HepG2 (cell line): ENCODE data around the gene ABCC9. TPM values are rescaled to one million over a fixed set of nuclear protein-coding genes. Genes with fewer than 3 reads are reported as not detected.
"Not testable (repeated sequence)": the region's sequence is repeated elsewhere in the genome, so short reads cannot be mapped to it uniquely, and the experiment has no call there.

Experiments used
- ATAC-seq: fragments of 200-7000 bp; cut with Tn5 transposase; 3 replicates; pipeline ENCODE4 v1.9.1; 2020; ENCODE audit warnings: mild to moderate bottlenecking, moderate library complexity
- BruUV-seq: library from RNA; stranded (reverse); fragments of 400-500 nt; replicated peaks from 2 replicates; lab custom pipeline; 2021; lab: Mats Ljungman, UMichigan
- CTCF ChIA-PET: fragments of 300-600 bp; formaldehyde crosslinking; extraction: SDS; loops from one replicate; lab custom pipeline; 2021; ENCODE audit warnings: low total read pairs, inconsistent platforms, low intra/inter-chr PET ratio; lab: Yijun Ruan, JAX
- POLR2A ChIA-PET: fragments of 350-600 bp; sonication (Branson Sonifier 250); formaldehyde crosslinking; loops from one replicate; lab custom pipeline; 2020; ENCODE audit warnings: antibody characterized with exemption, inconsistent platforms; lab: Yijun Ruan, JAX
- DNase-seq: peaks from one replicate; pipeline ENCODE4 v3.0.0-alpha.2; 2015; ENCODE audit warnings: low spot score
- FAIRE-seq: peaks from 3 replicates; lab custom pipeline; 2011; peaks lifted over from hg19 to GRCh38; lab: Jason Lieb, UNC
- H2AFZ ChIP-seq: one replicate; pipeline ENCODE4 v1.6.1; 2011; ENCODE audit warnings: low read length, inconsistent platforms
- H3K27ac ChIP-seq: fragments of 300-600 bp; 3 replicates; pipeline ENCODE4 v1.8.0; 2011; ENCODE audit warnings: mixed run types, mild to moderate bottlenecking, mixed read lengths, low read length, inconsistent platforms; ENCODE audit not compliant: insufficient read depth; ENCODE audit errors: extremely low read length
- H3K27me3 ChIP-seq, 2 experiments: fragments of 200-600 bp in 1 of 2; 2 replicates in 1 of 2; 3 replicates in 1 of 2; pipeline versions ENCODE4 v1.6.0 to v1.8.0; 2011; ENCODE audit warnings: low read length in 2 of 2, mild to moderate bottlenecking in 2 of 2, moderate library complexity in 2 of 2, inconsistent platforms in 1 of 2; ENCODE audit not compliant: insufficient read depth in 2 of 2, control insufficient read depth in 1 of 2
- H3K36me3 ChIP-seq, 2 experiments: fragments of 200-600 bp in 1 of 2; replicated peaks in 1 of 2; 2 replicates in 1 of 2; 3 replicates in 1 of 2; pipeline versions ENCODE4 v1.5.1 to v1.8.0; 2011; ENCODE audit warnings: low read length in 2 of 2, inconsistent platforms in 1 of 2; ENCODE audit not compliant: insufficient read depth in 2 of 2, control insufficient read depth in 1 of 2
- H3K4me1 ChIP-seq: 2 replicates; pipeline ENCODE4 v1.5.1; 2012; ENCODE audit warnings: low read length, inconsistent platforms; ENCODE audit not compliant: insufficient read depth
- H3K4me2 ChIP-seq: 2 replicates; pipeline ENCODE4 v1.6.0; 2011; ENCODE audit warnings: low read depth, low read length, inconsistent platforms
- H3K4me3 ChIP-seq, 3 experiments: fragments of 200-600 bp in 1 of 3; sonication (generic), shearing (Covaris generic) in 1 of 3; replicated peaks in 1 of 3; 2 replicates each; pipeline ENCODE4 v1.5.1; 2011 to 2016; ENCODE audit warnings: low read length in 3 of 3, inconsistent platforms in 2 of 3, low read depth in 2 of 3, mild to moderate bottlenecking in 2 of 3, control low read depth in 1 of 3, mixed read lengths in 1 of 3; ENCODE audit not compliant: insufficient read depth in 1 of 3
- H3K79me2 ChIP-seq: one replicate; pipeline ENCODE4 v1.6.1; 2011; ENCODE audit warnings: low read length, inconsistent platforms; ENCODE audit not compliant: insufficient read depth
- H3K9ac ChIP-seq: 2 replicates; pipeline ENCODE4 v1.6.0; 2011; ENCODE audit warnings: mild to moderate bottlenecking, low read depth, low read length, inconsistent platforms; ENCODE audit not compliant: insufficient read depth
- H3K9me3 ChIP-seq: 2 replicates; pipeline ENCODE4 v1.5.1; 2012; ENCODE audit warnings: mild to moderate bottlenecking, low read length
- H4K20me1 ChIP-seq: 2 replicates; pipeline ENCODE4 v1.6.0; 2011; ENCODE audit warnings: inconsistent platforms, mild to moderate bottlenecking, low read length, moderate library complexity; ENCODE audit not compliant: insufficient read depth
- MATR3 ChIP-seq: sonication (generic); formaldehyde crosslinking; IDR thresholded peaks from 2 replicates; pipeline ENCODE4 v1.4.0; 2020; ENCODE audit warnings: missing genetic modification reagents
- PHF8 ChIP-seq: sonication (generic); formaldehyde crosslinking; IDR thresholded peaks from 2 replicates; pipeline ENCODE4 v1.5.0; 2020; ENCODE audit warnings: missing genetic modification reagents
- WGBS: methylation state at CpG from one replicate; pipeline ENCODE4 v1.1.6; 2017; ENCODE audit warnings: low lambda C conversion rate; 5-methylcytosine and 5-hydroxymethylcytosine counted together
- in situ Hi-C: cut with HindIII; loops from 2 replicates; pipeline ENCODE4 v1.10.0; 2017; ENCODE audit warnings: low pct_unique_long_range_greater_than_20kb; ENCODE audit not compliant: extremely low pct_ligation_motif_present
- intact Hi-C: fragments of 100-400 bp; cut with micrococcal nuclease; formaldehyde crosslinking; loops from one replicate; pipeline ENCODE4 v1.10.0; 2022; ENCODE audit not compliant: unreplicated experiment
- polyA plus RNA-seq, 8 experiments: library from polyadenylated mRNA; depleted of rRNA in 3 of 8; stranded (reverse) in 7 of 8; unstranded in 1 of 8; fragments of >200 nt; fragmentation: Illumina TruSeq in 4 of 8; extraction: Trizol in 4 of 8; gene quantifications; 2 replicates each; pipeline versions ENCODE4 v1.2.1 to v1.2.3, GENCODE V29; 2011 to 2016; ENCODE audit warnings: low read depth in 4 of 8, missing spikeins in 1 of 8, mixed read lengths in 1 of 8; ENCODE audit not compliant: insufficient read depth in 1 of 8
- total RNA-seq, 5 experiments: library from RNA; depleted of rRNA; stranded (reverse); fragments of >200 nt; fragmentation: Illumina TruSeq; extraction: Trizol; gene quantifications; 2 replicates each; pipeline ENCODE4 v1.2.3, GENCODE V29; 2016; ENCODE audit warnings: low read depth in 1 of 5
- TF ChIP-seq, protein P1 (sequence below): sonication (generic); formaldehyde crosslinking; IDR thresholded peaks from 2 replicates; pipeline ENCODE4 v1.4.0; 2020; ENCODE audit warnings: missing genetic modification reagents
- TF ChIP-seq, protein P2 (sequence below): sonication (generic); formaldehyde crosslinking; IDR thresholded peaks from 2 replicates; pipeline ENCODE4 v1.9.0; 2021; ENCODE audit warnings: mild to moderate bottlenecking, missing genetic modification reagents
- TF ChIP-seq, protein P3 (sequence below): IDR thresholded peaks from 2 replicates; pipeline ENCODE4 v1.6.1; 2016; ENCODE audit warnings: low read depth, missing genetic modification reagents, missing compliant biosample characterization

The ABCC9 gene
- total and polyA plus RNA-seq, 2 of the 13 experiments (the other 11 are each of a cell fraction or from before 2014, with no cell fraction given): not detected

DNA sequence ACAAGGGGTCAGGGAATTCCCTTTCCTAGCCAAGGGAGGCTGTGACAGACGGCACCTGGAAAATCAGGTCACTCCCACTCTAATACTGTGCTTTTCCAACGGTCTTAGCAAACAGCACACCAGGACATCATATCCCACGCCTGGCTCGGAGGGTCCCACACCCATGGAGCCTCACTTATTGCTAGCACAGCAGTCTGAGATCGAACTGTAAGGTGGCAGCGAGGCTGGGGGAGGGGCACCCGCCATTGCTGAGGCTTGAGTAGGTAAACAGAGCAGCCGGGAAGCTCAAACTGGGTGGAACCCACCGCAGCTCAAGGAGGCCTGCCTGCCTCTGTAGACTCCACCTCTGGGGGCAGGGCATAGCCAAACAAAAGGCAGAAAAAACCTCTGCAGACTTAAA lies 41.7 kb downstream of the ABCC9 start:
- BruUV-seq, H3K4me1 ChIP-seq, H3K4me3 ChIP-seq, DNase-seq, ATAC-seq, H3K79me2 ChIP-seq, FAIRE-seq, H3K9ac ChIP-seq, POLR2A ChIA-PET, intact Hi-C loops, H4K20me1 ChIP-seq, H3K27me3 ChIP-seq, H3K36me3 ChIP-seq, H3K4me2 ChIP-seq, in situ Hi-C loops, CTCF ChIA-PET, H3K9me3 ChIP-seq, H3K27ac ChIP-seq, H2AFZ ChIP-seq: not testable (repeated sequence)
- 30% methylated on average over 8 of the region's 9 CpGs for WGBS

DNA sequence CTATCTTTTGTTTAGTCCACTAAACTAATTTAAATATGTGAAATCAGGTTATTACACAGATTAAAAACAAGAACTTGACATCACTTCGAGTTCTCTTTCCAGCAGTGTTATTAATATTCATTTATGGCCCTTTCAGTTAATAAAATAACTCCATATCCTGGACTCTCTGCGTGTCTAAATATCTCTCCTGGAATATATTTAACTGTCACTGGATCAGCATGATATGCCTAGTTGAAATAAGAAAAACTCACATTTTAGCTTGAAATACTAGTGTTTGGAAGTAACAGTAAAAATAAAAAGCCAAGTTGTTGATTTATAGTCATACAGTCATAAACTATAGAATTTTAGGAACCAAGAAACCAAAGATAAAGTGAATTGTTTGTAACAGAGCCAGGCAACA lies 45.6 kb downstream of the ABCC9 start:
- H3K79me2 ChIP-seq: no peaks in the 10 kb centered on the region
- H2AFZ ChIP-seq: no peak overlapping the region
- DNase-seq: no peak
- no peak for ATAC-seq
- intact Hi-C loops: no loop called here
- in situ Hi-C loops: no loop called here
- CTCF ChIA-PET: no interaction called here
- no peaks in the 10 kb centered on the region for H3K4me1 ChIP-seq
- H3K9ac ChIP-seq: no peak overlapping the region
- no TSS peak for BruUV-seq
- H3K27me3 ChIP-seq: no peaks in the 10 kb centered on the region
- no peak overlapping the region for H3K4me2 ChIP-seq
- 23% methylated on average over 2 of the region's 2 CpGs for WGBS
- H3K27ac ChIP-seq: no peak overlapping the region
- H3K9me3 ChIP-seq: no peaks in the 10 kb centered on the region
- H3K4me3 ChIP-seq: no peak overlapping the region
- POLR2A ChIA-PET: no interaction called here
- FAIRE-seq: no peak
- no peaks in the 10 kb centered on the region for H4K20me1 ChIP-seq
- H3K36me3 ChIP-seq: no peaks in the 10 kb centered on the region
- TF ChIP-seq PHF8 (CRISPR knock-in tag) (no peak), MATR3 (CRISPR knock-in tag) (no peak)
- TF ChIP-seq, protein P1, sequence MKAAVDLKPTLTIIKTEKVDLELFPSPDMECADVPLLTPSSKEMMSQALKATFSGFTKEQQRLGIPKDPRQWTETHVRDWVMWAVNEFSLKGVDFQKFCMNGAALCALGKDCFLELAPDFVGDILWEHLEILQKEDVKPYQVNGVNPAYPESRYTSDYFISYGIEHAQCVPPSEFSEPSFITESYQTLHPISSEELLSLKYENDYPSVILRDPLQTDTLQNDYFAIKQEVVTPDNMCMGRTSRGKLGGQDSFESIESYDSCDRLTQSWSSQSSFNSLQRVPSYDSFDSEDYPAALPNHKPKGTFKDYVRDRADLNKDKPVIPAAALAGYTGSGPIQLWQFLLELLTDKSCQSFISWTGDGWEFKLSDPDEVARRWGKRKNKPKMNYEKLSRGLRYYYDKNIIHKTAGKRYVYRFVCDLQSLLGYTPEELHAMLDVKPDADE (CRISPR knock-in tag): no peak
- TF ChIP-seq, protein P2, sequence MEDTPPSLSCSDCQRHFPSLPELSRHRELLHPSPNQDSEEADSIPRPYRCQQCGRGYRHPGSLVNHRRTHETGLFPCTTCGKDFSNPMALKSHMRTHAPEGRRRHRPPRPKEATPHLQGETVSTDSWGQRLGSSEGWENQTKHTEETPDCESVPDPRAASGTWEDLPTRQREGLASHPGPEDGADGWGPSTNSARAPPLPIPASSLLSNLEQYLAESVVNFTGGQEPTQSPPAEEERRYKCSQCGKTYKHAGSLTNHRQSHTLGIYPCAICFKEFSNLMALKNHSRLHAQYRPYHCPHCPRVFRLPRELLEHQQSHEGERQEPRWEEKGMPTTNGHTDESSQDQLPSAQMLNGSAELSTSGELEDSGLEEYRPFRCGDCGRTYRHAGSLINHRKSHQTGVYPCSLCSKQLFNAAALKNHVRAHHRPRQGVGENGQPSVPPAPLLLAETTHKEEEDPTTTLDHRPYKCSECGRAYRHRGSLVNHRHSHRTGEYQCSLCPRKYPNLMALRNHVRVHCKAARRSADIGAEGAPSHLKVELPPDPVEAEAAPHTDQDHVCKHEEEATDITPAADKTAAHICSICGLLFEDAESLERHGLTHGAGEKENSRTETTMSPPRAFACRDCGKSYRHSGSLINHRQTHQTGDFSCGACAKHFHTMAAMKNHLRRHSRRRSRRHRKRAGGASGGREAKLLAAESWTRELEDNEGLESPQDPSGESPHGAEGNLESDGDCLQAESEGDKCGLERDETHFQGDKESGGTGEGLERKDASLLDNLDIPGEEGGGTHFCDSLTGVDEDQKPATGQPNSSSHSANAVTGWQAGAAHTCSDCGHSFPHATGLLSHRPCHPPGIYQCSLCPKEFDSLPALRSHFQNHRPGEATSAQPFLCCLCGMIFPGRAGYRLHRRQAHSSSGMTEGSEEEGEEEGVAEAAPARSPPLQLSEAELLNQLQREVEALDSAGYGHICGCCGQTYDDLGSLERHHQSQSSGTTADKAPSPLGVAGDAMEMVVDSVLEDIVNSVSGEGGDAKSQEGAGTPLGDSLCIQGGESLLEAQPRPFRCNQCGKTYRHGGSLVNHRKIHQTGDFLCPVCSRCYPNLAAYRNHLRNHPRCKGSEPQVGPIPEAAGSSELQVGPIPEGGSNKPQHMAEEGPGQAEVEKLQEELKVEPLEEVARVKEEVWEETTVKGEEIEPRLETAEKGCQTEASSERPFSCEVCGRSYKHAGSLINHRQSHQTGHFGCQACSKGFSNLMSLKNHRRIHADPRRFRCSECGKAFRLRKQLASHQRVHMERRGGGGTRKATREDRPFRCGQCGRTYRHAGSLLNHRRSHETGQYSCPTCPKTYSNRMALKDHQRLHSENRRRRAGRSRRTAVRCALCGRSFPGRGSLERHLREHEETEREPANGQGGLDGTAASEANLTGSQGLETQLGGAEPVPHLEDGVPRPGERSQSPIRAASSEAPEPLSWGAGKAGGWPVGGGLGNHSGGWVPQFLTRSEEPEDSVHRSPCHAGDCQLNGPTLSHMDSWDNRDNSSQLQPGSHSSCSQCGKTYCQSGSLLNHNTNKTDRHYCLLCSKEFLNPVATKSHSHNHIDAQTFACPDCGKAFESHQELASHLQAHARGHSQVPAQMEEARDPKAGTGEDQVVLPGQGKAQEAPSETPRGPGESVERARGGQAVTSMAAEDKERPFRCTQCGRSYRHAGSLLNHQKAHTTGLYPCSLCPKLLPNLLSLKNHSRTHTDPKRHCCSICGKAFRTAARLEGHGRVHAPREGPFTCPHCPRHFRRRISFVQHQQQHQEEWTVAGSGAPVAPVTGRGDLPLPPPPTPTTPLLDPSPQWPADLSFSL (CRISPR knock-in tag): no peak
- TF ChIP-seq, protein P3, sequence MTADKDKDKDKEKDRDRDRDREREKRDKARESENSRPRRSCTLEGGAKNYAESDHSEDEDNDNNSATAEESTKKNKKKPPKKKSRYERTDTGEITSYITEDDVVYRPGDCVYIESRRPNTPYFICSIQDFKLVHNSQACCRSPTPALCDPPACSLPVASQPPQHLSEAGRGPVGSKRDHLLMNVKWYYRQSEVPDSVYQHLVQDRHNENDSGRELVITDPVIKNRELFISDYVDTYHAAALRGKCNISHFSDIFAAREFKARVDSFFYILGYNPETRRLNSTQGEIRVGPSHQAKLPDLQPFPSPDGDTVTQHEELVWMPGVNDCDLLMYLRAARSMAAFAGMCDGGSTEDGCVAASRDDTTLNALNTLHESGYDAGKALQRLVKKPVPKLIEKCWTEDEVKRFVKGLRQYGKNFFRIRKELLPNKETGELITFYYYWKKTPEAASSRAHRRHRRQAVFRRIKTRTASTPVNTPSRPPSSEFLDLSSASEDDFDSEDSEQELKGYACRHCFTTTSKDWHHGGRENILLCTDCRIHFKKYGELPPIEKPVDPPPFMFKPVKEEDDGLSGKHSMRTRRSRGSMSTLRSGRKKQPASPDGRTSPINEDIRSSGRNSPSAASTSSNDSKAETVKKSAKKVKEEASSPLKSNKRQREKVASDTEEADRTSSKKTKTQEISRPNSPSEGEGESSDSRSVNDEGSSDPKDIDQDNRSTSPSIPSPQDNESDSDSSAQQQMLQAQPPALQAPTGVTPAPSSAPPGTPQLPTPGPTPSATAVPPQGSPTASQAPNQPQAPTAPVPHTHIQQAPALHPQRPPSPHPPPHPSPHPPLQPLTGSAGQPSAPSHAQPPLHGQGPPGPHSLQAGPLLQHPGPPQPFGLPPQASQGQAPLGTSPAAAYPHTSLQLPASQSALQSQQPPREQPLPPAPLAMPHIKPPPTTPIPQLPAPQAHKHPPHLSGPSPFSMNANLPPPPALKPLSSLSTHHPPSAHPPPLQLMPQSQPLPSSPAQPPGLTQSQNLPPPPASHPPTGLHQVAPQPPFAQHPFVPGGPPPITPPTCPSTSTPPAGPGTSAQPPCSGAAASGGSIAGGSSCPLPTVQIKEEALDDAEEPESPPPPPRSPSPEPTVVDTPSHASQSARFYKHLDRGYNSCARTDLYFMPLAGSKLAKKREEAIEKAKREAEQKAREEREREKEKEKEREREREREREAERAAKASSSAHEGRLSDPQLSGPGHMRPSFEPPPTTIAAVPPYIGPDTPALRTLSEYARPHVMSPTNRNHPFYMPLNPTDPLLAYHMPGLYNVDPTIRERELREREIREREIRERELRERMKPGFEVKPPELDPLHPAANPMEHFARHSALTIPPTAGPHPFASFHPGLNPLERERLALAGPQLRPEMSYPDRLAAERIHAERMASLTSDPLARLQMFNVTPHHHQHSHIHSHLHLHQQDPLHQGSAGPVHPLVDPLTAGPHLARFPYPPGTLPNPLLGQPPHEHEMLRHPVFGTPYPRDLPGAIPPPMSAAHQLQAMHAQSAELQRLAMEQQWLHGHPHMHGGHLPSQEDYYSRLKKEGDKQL (CRISPR knock-in tag): no peak
